HCT116 (cell line): ENCODE measurements around the gene NIPA2. TPM values are rescaled to one million over a fixed set of nuclear protein-coding genes. Genes with fewer than 3 reads are reported as not detected.

Source experiments
- ATAC-seq: fragments of 200-7000 bp; cut with Tn5 transposase; 2 replicates; pipeline ENCODE4 v1.9.1; 2020; ENCODE audit warnings: mild to moderate bottlenecking, moderate library complexity
- BruUV-seq: library from RNA; stranded (reverse); fragments of 400-500 nt; replicated peaks from 2 replicates; lab custom pipeline; 2021; lab: Mats Ljungman, UMichigan
- CTCF ChIA-PET: fragments of 300-600 bp; sonication (Branson Sonifier 250); formaldehyde crosslinking; loops from one replicate; lab custom pipeline; 2021; ENCODE audit warnings: antibody characterized with exemption; lab: Charles Lee
- POLR2A ChIA-PET: fragments of 300-600, 350-600 bp; sonication (Branson Sonifier 250); formaldehyde crosslinking; loops from one replicate; lab custom pipeline; 2021; ENCODE audit warnings: antibody characterized with exemption; lab: Charles Lee
- RAD21 ChIA-PET, 2 experiments: fragments of 300-600 bp; sonication (Branson Sonifier 250); formaldehyde crosslinking; loops; one replicate each; lab custom pipeline; 2023; ENCODE audit warnings: low total read pairs in 2 of 2; ENCODE audit not compliant: uncharacterized antibody in 2 of 2, unreplicated experiment in 2 of 2, low non-redundant PET in 1 of 2; lab: Charles Lee
- DNase-seq: peaks from one replicate; pipeline ENCODE4 v3.0.0-alpha.2; 2010; ENCODE audit warnings: low read depth, low spot score
- H2AFZ ChIP-seq: fragments of 200-600 bp; shearing (Covaris generic), sonication (generic); 2 replicates; pipeline ENCODE4 v1.6.1; 2017; ENCODE audit warnings: low read depth, mixed run types, mixed read lengths, antibody characterized with exemption, low read length; ENCODE audit not compliant: poor library complexity, severe bottlenecking
- H3K27ac ChIP-seq: 2 replicates; pipeline ENCODE4 v1.5.1; 2012; ENCODE audit warnings: low read depth, low read length
- H3K27me3 ChIP-seq: fragments of 200-600 bp; sonication (generic); 2 replicates; pipeline ENCODE4 v1.6.1; 2016; ENCODE audit warnings: mixed run types, low read length, mixed read lengths; ENCODE audit not compliant: insufficient read depth
- H3K36me3 ChIP-seq, 2 experiments: fragments of 200-500 bp in 1 of 2; fragments of 200-600 bp in 1 of 2; sonication (Bioruptor generic) in 1 of 2; sonication (generic) in 1 of 2; 2 replicates each; pipeline versions ENCODE4 v1.5.1 to v1.6.1; 2014 to 2016; ENCODE audit warnings: low read length in 2 of 2, inconsistent platforms in 1 of 2, mixed read lengths in 1 of 2, mixed run types in 1 of 2; ENCODE audit not compliant: insufficient read depth in 2 of 2, control insufficient read depth in 1 of 2
- H3K4me1 ChIP-seq, 2 experiments: fragments of 200-600 bp in 1 of 2; sonication (generic) in 1 of 2; 2 replicates each; pipeline versions ENCODE4 v1.5.1 to v1.6.1; 2012 to 2017; ENCODE audit warnings: low read length in 2 of 2, inconsistent platforms in 1 of 2, mild to moderate bottlenecking in 1 of 2, mixed read lengths in 1 of 2, mixed run types in 1 of 2, moderate library complexity in 1 of 2; ENCODE audit not compliant: insufficient read depth in 2 of 2, control insufficient read depth in 1 of 2
- H3K4me2 ChIP-seq: fragments of 200-600 bp; sonication (generic); 2 replicates; pipeline ENCODE4 v1.6.1; 2017; ENCODE audit warnings: mixed run types, low read length, mixed read lengths
- H3K4me3 ChIP-seq, 2 experiments: fragments of 200-600 bp in 1 of 2; sonication (generic) in 1 of 2; replicated peaks in 1 of 2; 2 replicates each; pipeline ENCODE4 v1.5.1; 2011 to 2016; ENCODE audit warnings: low read length in 2 of 2, control low read depth in 1 of 2, low read depth in 1 of 2, mild to moderate bottlenecking in 1 of 2, mixed read lengths in 1 of 2, mixed run types in 1 of 2
- H3K79me2 ChIP-seq: fragments of 200-600 bp; sonication (generic); 2 replicates; pipeline ENCODE4 v1.6.1; 2017; ENCODE audit warnings: mild to moderate bottlenecking, mixed run types, low read length, moderate library complexity, mixed read lengths; ENCODE audit not compliant: insufficient read depth
- H3K9ac ChIP-seq: fragments of 200-600 bp; sonication (generic); 2 replicates; pipeline ENCODE4 v1.6.1; 2016; ENCODE audit warnings: low read length, mixed read lengths
- H3K9me2 ChIP-seq: fragments of 200-600 bp; sonication (generic), shearing (Covaris generic); 2 replicates; pipeline ENCODE4 v1.6.1; 2017; ENCODE audit warnings: mixed run types, mild to moderate bottlenecking, moderate library complexity; ENCODE audit not compliant: insufficient read depth
- H3K9me3 ChIP-seq, 2 experiments: fragments of 200-500 bp in 1 of 2; fragments of 200-600 bp in 1 of 2; sonication (Bioruptor generic) in 1 of 2; sonication (generic) in 1 of 2; 2 replicates each; pipeline ENCODE4 v1.6.1; 2014 to 2017; ENCODE audit warnings: low read length in 2 of 2, mixed read lengths in 2 of 2, inconsistent platforms in 1 of 2, low read depth in 1 of 2, mild to moderate bottlenecking in 1 of 2, mixed run types in 1 of 2, moderate library complexity in 1 of 2; ENCODE audit not compliant: control insufficient read depth in 1 of 2, insufficient read depth in 1 of 2
- H4K20me1 ChIP-seq: fragments of 200-600 bp; sonication (generic), shearing (Covaris generic); 2 replicates; pipeline ENCODE4 v1.6.1; 2017; ENCODE audit warnings: mixed run types, mild to moderate bottlenecking, moderate library complexity; ENCODE audit not compliant: insufficient read depth
- CEBPB ChIP-seq: IDR thresholded peaks from 2 replicates; pipeline ENCODE4 v1.6.1; 2012; ENCODE audit warnings: low read depth
- EGR1 ChIP-seq: IDR thresholded peaks from 2 replicates; pipeline ENCODE4 v1.6.1; 2012; ENCODE audit warnings: low read depth
- EZH2phosphoT487 ChIP-seq: fragments of 200-600 bp; IDR thresholded peaks from 2 replicates; pipeline ENCODE4 v1.6.1; 2018; ENCODE audit warnings: antibody characterized with exemption, borderline replicate concordance
- FOSL1 ChIP-seq: IDR thresholded peaks from 2 replicates; pipeline ENCODE4 v1.6.1; 2012; ENCODE audit warnings: low read depth
- JUND ChIP-seq: IDR thresholded peaks from 2 replicates; pipeline ENCODE4 v1.6.1; 2012
- POLR2A ChIP-seq: IDR thresholded peaks from 2 replicates; pipeline ENCODE4 v1.7.0; 2011; ENCODE audit warnings: borderline replicate concordance; ENCODE audit not compliant: insufficient read depth, insufficient read length; ENCODE audit errors: extremely low read depth
- POLR2AphosphoS5 ChIP-seq: IDR thresholded peaks from 2 replicates; pipeline ENCODE4 v1.6.1; 2011; ENCODE audit warnings: mild to moderate bottlenecking, low read depth, low read length, moderate library complexity
- SIN3A ChIP-seq: IDR thresholded peaks from 2 replicates; pipeline ENCODE4 v1.6.1; 2012; ENCODE audit warnings: low read depth
- SP1 ChIP-seq: IDR thresholded peaks from 2 replicates; pipeline ENCODE4 v1.6.1; 2012; ENCODE audit warnings: low read depth
- SRF ChIP-seq: IDR thresholded peaks from 2 replicates; pipeline ENCODE4 v1.6.1; 2012; ENCODE audit warnings: low read depth
- intact Hi-C: fragments of 100-400 bp; cut with micrococcal nuclease; formaldehyde crosslinking; loops from 2 replicates; pipeline ENCODE4 v1.10.0; 2022
- total RNA-seq: library from RNA; stranded (reverse); gene quantifications from one replicate; pipeline ENCODE4 v1.2.1, GENCODE V29; 2021; ENCODE audit not compliant: unreplicated experiment
- TF ChIP-seq, protein P1 (sequence below), 3 experiments: fragments of 200-600 bp in 1 of 3; sonication (generic) in 1 of 3; IDR thresholded peaks in 2 of 3; conservative IDR thresholded peaks in 1 of 3; 2 replicates each; pipeline ENCODE4 v1.5.1; 2012 to 2017; ENCODE audit warnings: low read depth in 2 of 3, low read length in 2 of 3, antibody characterized with exemption in 1 of 3, borderline replicate concordance in 1 of 3, control low read depth in 1 of 3, mild to moderate bottlenecking in 1 of 3, mixed read lengths in 1 of 3, mixed run types in 1 of 3, moderate library complexity in 1 of 3; ENCODE audit not compliant: insufficient read depth in 1 of 3
- TF ChIP-seq, protein P2 (sequence below): IDR thresholded peaks from 2 replicates; pipeline ENCODE4 v1.6.1; 2012; ENCODE audit warnings: low read depth
- TF ChIP-seq, protein P3 (sequence below): IDR thresholded peaks from 2 replicates; pipeline ENCODE4 v1.6.1; 2012

Gene NIPA2
- total RNA-seq, 1 experiment from 2014 or later: 54.4 TPM

DNA sequence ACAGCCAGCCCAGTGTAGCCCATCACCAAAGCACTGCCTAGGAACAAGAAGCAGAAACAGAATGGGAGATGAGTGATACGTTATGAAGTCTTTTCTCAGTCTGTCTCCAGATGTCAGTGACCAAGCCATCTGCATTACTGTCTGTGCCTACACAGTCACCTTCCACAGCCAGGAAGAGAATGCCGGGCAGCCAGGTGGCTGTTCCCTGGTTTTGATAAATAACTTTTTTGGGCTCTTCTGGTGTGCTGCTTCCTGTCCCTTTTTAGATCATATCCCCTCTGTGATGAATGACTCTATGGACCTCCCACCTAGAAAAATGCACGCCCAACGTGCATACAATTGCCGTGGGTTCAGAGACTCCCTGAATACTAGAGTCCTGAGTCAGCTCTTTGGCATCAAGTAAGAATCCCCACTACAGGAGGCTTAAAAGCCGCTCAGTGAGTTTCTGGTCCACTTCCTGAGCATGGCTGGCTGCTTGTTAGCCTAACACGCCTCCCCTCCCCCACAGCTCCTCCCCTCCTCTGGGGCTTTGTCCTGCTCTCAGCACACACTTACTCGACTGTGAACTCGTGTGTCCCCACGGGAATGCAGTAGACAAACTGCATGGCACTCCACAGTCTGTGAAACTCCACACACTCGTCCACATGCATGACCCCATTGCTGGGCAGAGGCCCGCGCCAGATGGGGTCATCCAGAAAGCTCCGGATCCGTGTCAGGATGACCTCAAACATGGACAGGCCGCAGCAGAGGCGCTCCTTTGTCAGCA lies 34.7 kb downstream of the NIPA2 start:
- CTCF ChIA-PET: no interaction called here
- H3K27ac ChIP-seq: no peak overlapping the region
- H3K36me3 ChIP-seq: peaks cover 26 to 30% of the 10 kb centered on the region in 2 experiments; a peak in 3 of 4 replicates

More for the DNA sequence above, 34.7 kb downstream of the NIPA2 start:
- H3K27me3 ChIP-seq: no peaks in the 10 kb centered on the region
- intact Hi-C loops: no loop called here
- H3K9me2 ChIP-seq: no peaks in the 10 kb centered on the region
- H3K4me3 ChIP-seq: no peak overlapping the region
- TF ChIP-seq, protein P1, sequence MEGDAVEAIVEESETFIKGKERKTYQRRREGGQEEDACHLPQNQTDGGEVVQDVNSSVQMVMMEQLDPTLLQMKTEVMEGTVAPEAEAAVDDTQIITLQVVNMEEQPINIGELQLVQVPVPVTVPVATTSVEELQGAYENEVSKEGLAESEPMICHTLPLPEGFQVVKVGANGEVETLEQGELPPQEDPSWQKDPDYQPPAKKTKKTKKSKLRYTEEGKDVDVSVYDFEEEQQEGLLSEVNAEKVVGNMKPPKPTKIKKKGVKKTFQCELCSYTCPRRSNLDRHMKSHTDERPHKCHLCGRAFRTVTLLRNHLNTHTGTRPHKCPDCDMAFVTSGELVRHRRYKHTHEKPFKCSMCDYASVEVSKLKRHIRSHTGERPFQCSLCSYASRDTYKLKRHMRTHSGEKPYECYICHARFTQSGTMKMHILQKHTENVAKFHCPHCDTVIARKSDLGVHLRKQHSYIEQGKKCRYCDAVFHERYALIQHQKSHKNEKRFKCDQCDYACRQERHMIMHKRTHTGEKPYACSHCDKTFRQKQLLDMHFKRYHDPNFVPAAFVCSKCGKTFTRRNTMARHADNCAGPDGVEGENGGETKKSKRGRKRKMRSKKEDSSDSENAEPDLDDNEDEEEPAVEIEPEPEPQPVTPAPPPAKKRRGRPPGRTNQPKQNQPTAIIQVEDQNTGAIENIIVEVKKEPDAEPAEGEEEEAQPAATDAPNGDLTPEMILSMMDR (IDR thresholded peaks at IDR 0.05 in 2 of 3, conservative IDR thresholded peaks at IDR 0.05 in 1 of 3; ENCODE audit: borderline replicate concordance in 1 of 3, insufficient read depth in 1 of 3, low read depth in 2 of 3, low read length in 2 of 3): no peak
- TF ChIP-seq, protein P2, sequence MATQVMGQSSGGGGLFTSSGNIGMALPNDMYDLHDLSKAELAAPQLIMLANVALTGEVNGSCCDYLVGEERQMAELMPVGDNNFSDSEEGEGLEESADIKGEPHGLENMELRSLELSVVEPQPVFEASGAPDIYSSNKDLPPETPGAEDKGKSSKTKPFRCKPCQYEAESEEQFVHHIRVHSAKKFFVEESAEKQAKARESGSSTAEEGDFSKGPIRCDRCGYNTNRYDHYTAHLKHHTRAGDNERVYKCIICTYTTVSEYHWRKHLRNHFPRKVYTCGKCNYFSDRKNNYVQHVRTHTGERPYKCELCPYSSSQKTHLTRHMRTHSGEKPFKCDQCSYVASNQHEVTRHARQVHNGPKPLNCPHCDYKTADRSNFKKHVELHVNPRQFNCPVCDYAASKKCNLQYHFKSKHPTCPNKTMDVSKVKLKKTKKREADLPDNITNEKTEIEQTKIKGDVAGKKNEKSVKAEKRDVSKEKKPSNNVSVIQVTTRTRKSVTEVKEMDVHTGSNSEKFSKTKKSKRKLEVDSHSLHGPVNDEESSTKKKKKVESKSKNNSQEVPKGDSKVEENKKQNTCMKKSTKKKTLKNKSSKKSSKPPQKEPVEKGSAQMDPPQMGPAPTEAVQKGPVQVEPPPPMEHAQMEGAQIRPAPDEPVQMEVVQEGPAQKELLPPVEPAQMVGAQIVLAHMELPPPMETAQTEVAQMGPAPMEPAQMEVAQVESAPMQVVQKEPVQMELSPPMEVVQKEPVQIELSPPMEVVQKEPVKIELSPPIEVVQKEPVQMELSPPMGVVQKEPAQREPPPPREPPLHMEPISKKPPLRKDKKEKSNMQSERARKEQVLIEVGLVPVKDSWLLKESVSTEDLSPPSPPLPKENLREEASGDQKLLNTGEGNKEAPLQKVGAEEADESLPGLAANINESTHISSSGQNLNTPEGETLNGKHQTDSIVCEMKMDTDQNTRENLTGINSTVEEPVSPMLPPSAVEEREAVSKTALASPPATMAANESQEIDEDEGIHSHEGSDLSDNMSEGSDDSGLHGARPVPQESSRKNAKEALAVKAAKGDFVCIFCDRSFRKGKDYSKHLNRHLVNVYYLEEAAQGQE: no peak
- TF ChIP-seq POLR2A: no peak
- no peak for TF ChIP-seq JUND
- TF ChIP-seq FOSL1: no peak
- no peak for TF ChIP-seq POLR2AphosphoS5
- TF ChIP-seq SIN3A: no peak
- no peak for TF ChIP-seq EGR1
- no peak for TF ChIP-seq CEBPB
- no peak for TF ChIP-seq SRF
- TF ChIP-seq, protein P3, sequence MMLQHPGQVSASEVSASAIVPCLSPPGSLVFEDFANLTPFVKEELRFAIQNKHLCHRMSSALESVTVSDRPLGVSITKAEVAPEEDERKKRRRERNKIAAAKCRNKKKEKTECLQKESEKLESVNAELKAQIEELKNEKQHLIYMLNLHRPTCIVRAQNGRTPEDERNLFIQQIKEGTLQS: no peak
- no peak for TF ChIP-seq EZH2phosphoT487
- no peak for TF ChIP-seq SP1
- peaks cover 4% of the 10 kb centered on the region; the same call in 1 of the 2 replicates for H3K79me2 ChIP-seq
- H2AFZ ChIP-seq: no peak overlapping the region
- DNase-seq: no peak
- ChIA-PET RAD21 (no interaction called here), POLR2A (no interaction called here)
- no peaks in the 10 kb centered on the region for H3K9me3 ChIP-seq
- ATAC-seq: no peak; the same call in 1 of the 2 replicates
- H4K20me1 ChIP-seq: no peaks in the 10 kb centered on the region
- no peaks in the 10 kb centered on the region for H3K4me1 ChIP-seq
- no peak overlapping the region for H3K4me2 ChIP-seq
- no peak overlapping the region for H3K9ac ChIP-seq
- BruUV-seq: no TSS peak
